Fibroblast of lung (primary cell): Measurements from ENCODE around the gene CDKN2A. TPM values are rescaled to one million over a fixed set of nuclear protein-coding genes. Genes with fewer than 3 reads are reported as not detected.
A peak's percentile ranks its signal among the peaks of the same experiment; 100 is the strongest.

Experiments used
- DNase-seq, 2 donors: peaks; one replicate each; pipeline versions ENCODE4 v3.0.0 to v3.0.0-alpha.2; 2010; ENCODE audit warnings: low read depth in 2 of 2
- H2AFZ ChIP-seq: 2 replicates; pipeline ENCODE4 v1.5.1; 2012; ENCODE audit warnings: low read length, control low read depth, inconsistent platforms
- H3K27ac ChIP-seq: 2 replicates; pipeline ENCODE4 v1.5.1; 2011; ENCODE audit warnings: low read length, control low read depth; ENCODE audit not compliant: insufficient read depth
- H3K27me3 ChIP-seq: 2 replicates; pipeline ENCODE4 v1.5.1; 2011; ENCODE audit warnings: mild to moderate bottlenecking, low read length; ENCODE audit not compliant: control insufficient read depth, insufficient read depth
- H3K36me3 ChIP-seq: 2 replicates; pipeline ENCODE4 v1.5.1; 2011; ENCODE audit warnings: low read length; ENCODE audit not compliant: control insufficient read depth, insufficient read depth
- H3K4me1 ChIP-seq: 2 replicates; pipeline ENCODE4 v1.5.1; 2011; ENCODE audit warnings: low read length; ENCODE audit not compliant: control insufficient read depth, insufficient read depth; ENCODE audit errors: extremely low read depth
- H3K4me2 ChIP-seq: 2 replicates; pipeline ENCODE4 v1.5.1; 2011; ENCODE audit warnings: low read length, control low read depth; ENCODE audit not compliant: insufficient read depth; ENCODE audit errors: extremely low read depth
- H3K4me3 ChIP-seq, 4 experiments: fragments of 200-600 bp in 1 of 4; sonication (generic) in 1 of 4; replicated peaks in 1 of 4; 2 replicates each; pipeline ENCODE4 v1.5.1; 2011 to 2016; ENCODE audit warnings: low read length in 4 of 4, low read depth in 3 of 4, mild to moderate bottlenecking in 3 of 4, control low read depth in 2 of 4, inconsistent platforms in 1 of 4, mixed read lengths in 1 of 4; ENCODE audit not compliant: insufficient read depth in 1 of 4; ENCODE audit errors: control extremely low read depth in 1 of 4
- H3K79me2 ChIP-seq: 2 replicates; pipeline ENCODE4 v1.5.1; 2012; ENCODE audit warnings: mild to moderate bottlenecking, low read length, inconsistent platforms; ENCODE audit not compliant: control insufficient read depth, insufficient read depth
- H3K9ac ChIP-seq: 2 replicates; pipeline ENCODE4 v1.5.1; 2011; ENCODE audit warnings: mild to moderate bottlenecking, low read length, control low read depth; ENCODE audit not compliant: insufficient read depth
- H3K9me3 ChIP-seq: 2 replicates; pipeline ENCODE4 v1.5.1; 2012; ENCODE audit warnings: low read depth, low read length; ENCODE audit not compliant: control insufficient read depth, insufficient read depth
- H4K20me1 ChIP-seq: 2 replicates; pipeline ENCODE4 v1.5.1; 2011; ENCODE audit warnings: low read length; ENCODE audit not compliant: control insufficient read depth, insufficient read depth; ENCODE audit errors: extremely low read depth
- CTCF ChIP-seq, 2 donors: IDR thresholded peaks in 1 of 2; conservative IDR thresholded peaks in 1 of 2; 1 replicate in 1 of 2; 2 replicates in 1 of 2; pipeline ENCODE4 v1.5.1; 2011 to 2012; ENCODE audit warnings: low read length in 2 of 2, control low read depth in 1 of 2, inconsistent platforms in 1 of 2, low read depth in 1 of 2, mild to moderate bottlenecking in 1 of 2
- EZH2 ChIP-seq: IDR thresholded peaks from 2 replicates; pipeline ENCODE4 v1.5.1; 2012; ENCODE audit warnings: low read length, control low read depth, mild to moderate bottlenecking; ENCODE audit errors: missing control alignments
- polyA plus RNA-seq, 2 donors: library from polyadenylated mRNA; depleted of rRNA in 1 of 2; stranded (reverse) in 1 of 2; unstranded in 1 of 2; fragments of >200 nt; gene quantifications; 2 replicates each; pipeline ENCODE4 v1.2.1, GENCODE V29; 2011 to 2012; ENCODE audit warnings: missing spikeins in 1 of 2
- total RNA-seq: library from RNA; depleted of rRNA; stranded (reverse); fragments of >200 nt; gene quantifications from 2 replicates; pipeline ENCODE4 v1.2.1, GENCODE V29; 2014

The CDKN2A gene
- total and polyA plus RNA-seq, 2 donors (not counting 1 experiment from before 2014, with no cell fraction given) = 19.2 to 23.5 TPM

- Histone ChIP-seq H3K4me1 (peaks cover 2% of the 10 kb centered on the region), H3K4me2 (peak overlapping the region; percentile 90), H3K36me3 (no peaks in the 10 kb centered on the region), H3K4me3 (peak overlapping the region; percentile 79 to 98 (median 90)), H2AFZ (peak overlapping the region; percentile 96), H3K27ac (peak overlapping the region; percentile 98), H3K27me3 (no peaks in the 10 kb centered on the region), H4K20me1 (no peaks in the 10 kb centered on the region), H3K9ac (peak overlapping the region; percentile 96), H3K9me3 (no peaks in the 10 kb centered on the region), H3K79me2 (peaks cover 32% of the 10 kb centered on the region)
- no peak for TF ChIP-seq EZH2
- peak; percentile 18 to 37 for TF ChIP-seq CTCF (conservative IDR thresholded peaks at IDR 0.05 in 1 of 2, IDR thresholded peaks at IDR 0.05 in 1 of 2; ENCODE audit: low read depth in 1 of 2, low read length in 2 of 2)
- peak; percentile 63 to 65 for DNase-seq
Measured at GRCh38 chr9:21995666-21996398, 1.6 kb upstream of the CDKN2A start.

- H3K36me3 ChIP-seq = no peaks in the 10 kb centered on the region
- H3K27ac ChIP-seq = peak overlapping the region; percentile 98
- H3K27me3 ChIP-seq = no peaks in the 10 kb centered on the region
- TF ChIP-seq EZH2 = no peak
- TF ChIP-seq CTCF (conservative IDR thresholded peaks at IDR 0.05 in 1 of 2, IDR thresholded peaks at IDR 0.05 in 1 of 2; ENCODE audit: low read depth in 1 of 2, low read length in 2 of 2) = no peak
- H3K9ac ChIP-seq = peak overlapping the region; percentile 96
- H3K4me1 ChIP-seq = peaks cover 3% of the 10 kb centered on the region
- peak overlapping the region; percentile 90 for H3K4me2 ChIP-seq
- H3K9me3 ChIP-seq = no peaks in the 10 kb centered on the region
- peak overlapping the region; percentile 79 to 98 (median 90) for H3K4me3 ChIP-seq
- no peaks in the 10 kb centered on the region for H4K20me1 ChIP-seq
- H2AFZ ChIP-seq = peak overlapping the region; percentile 96
- DNase-seq = peak; percentile 68 to 76
- H3K79me2 ChIP-seq = peaks cover 33% of the 10 kb centered on the region
Measured at GRCh38 chr9:21995006-21995665, 944 bp upstream of the CDKN2A start.

- Histone ChIP-seq H3K9ac (peak within 1 kb of the TSS; percentile 96), H3K79me2 (peaks cover 33% of the 10 kb centered on the region), H3K9me3 (no peaks in the 10 kb centered on the region), H4K20me1 (no peaks in the 10 kb centered on the region), H3K27ac (peak within 1 kb of the TSS; percentile 98), H2AFZ (peak within 1 kb of the TSS; percentile 96), H3K36me3 (no peaks in the 10 kb centered on the region), H3K4me1 (peaks cover 4% of the 10 kb centered on the region), H3K27me3 (no peaks in the 10 kb centered on the region), H3K4me3 (peak within 1 kb of the TSS; percentile 79 to 98 (median 90)), H3K4me2 (peak within 1 kb of the TSS; percentile 90)
- DNase-seq = peak; percentile 58 to 84
- TF ChIP-seq EZH2 = no peak
- no peak for TF ChIP-seq CTCF (conservative IDR thresholded peaks at IDR 0.05 in 1 of 2, IDR thresholded peaks at IDR 0.05 in 1 of 2; ENCODE audit: low read depth in 1 of 2, low read length in 2 of 2)
Measured at GRCh38 chr9:21994556-21995005, 389 bp upstream of the CDKN2A start, which contains the start of gene CDKN2B-AS1. Gene CDKN2B-AS1 (plus strand): TSS chr9:21994791.
